Omental fat pad (tissue), 4 donors: ENCODE data around the gene HYI. TPM values are rescaled to one million over a fixed set of nuclear protein-coding genes. Genes with fewer than 3 reads are reported as not detected.
A peak's percentile ranks its signal among the peaks of the same experiment; 100 is the strongest.

Experiments used
- ATAC-seq: fragments of 150-250 bp; one replicate; pipeline ENCODE4 v1.9.1; 2016; ENCODE audit warnings: mild to moderate bottlenecking, moderate library complexity; ENCODE audit not compliant: low FRiP score
- DNase-seq: peaks from one replicate; pipeline ENCODE4 v3.0.0-alpha.2; 2019; ENCODE audit warnings: low spot score
- CTCF ChIP-seq, 3 donors: fragments of 450-650 bp; IDR thresholded peaks; one replicate each; pipeline ENCODE4 v1.5.1; 2016 to 2017; ENCODE audit warnings: antibody characterized with exemption in 3 of 3, mild to moderate bottlenecking in 3 of 3, moderate library complexity in 2 of 3
- total RNA-seq, 4 donors: library from RNA; depleted of rRNA; stranded (reverse); fragments of >200 nt; gene quantifications; one replicate each; pipeline ENCODE4 v1.1.0, GENCODE V29; 2016

Gene HYI
- total RNA-seq, 4 donors from 2014 or later, result 39.5 to 59.0 (median 53.2) TPM

- no peak for TF ChIP-seq CTCF (IDR thresholded peaks at IDR 0.05)
- ATAC-seq, result no peak
- DNase-seq, result no peak
Observed at GRCh38 chr1:43426221-43426620, 27.5 kb downstream of the HYI start.

GRCh38 chr1:43425045-43425444 lies 28.7 kb downstream of the HYI start:
- TF ChIP-seq CTCF (IDR thresholded peaks at IDR 0.05), result no peak
- ATAC-seq, result no peak
- no peak for DNase-seq

- ATAC-seq, result peak; percentile 35
- DNase-seq, result no peak
- TF ChIP-seq CTCF (IDR thresholded peaks at IDR 0.05), result no peak
Observed at GRCh38 chr1:43423672-43424550, 29.8 kb downstream of the HYI start.

GRCh38 chr1:43422995-43423671 lies 30.6 kb downstream of the HYI start:
- no peak for ATAC-seq
- no peak for TF ChIP-seq CTCF (IDR thresholded peaks at IDR 0.05)
- no peak for DNase-seq

GRCh38 chr1:43421976-43422750 lies 31.6 kb downstream of the HYI start:
- no peak for TF ChIP-seq CTCF (IDR thresholded peaks at IDR 0.05)
- DNase-seq (no peak), ATAC-seq (no peak)

GRCh38 chr1:43421396-43421795 lies 32.3 kb downstream of the HYI start:
- no peak for DNase-seq
- no peak for ATAC-seq
- TF ChIP-seq CTCF (IDR thresholded peaks at IDR 0.05), result no peak
